SK-N-SH treated with all-trans-retinoic acid at 6 μM for 48 hours (cell line): ENCODE results near the gene CDC42EP2.
A peak's percentile ranks its signal among the peaks of the same experiment; 100 is the strongest.

Experiments
- ATAC-seq: fragments of 200-7000 bp; cut with Tn5 transposase; 3 replicates; pipeline ENCODE4 v1.9.1; 2020; ENCODE audit warnings: mild to moderate bottlenecking, moderate library complexity
- ARNTL ChIP-seq: fragments of 450-650 bp; formaldehyde crosslinking; IDR thresholded peaks from 2 replicates; pipeline ENCODE4 v1.5.0; 2020; ENCODE audit warnings: low read depth, mild to moderate bottlenecking, moderate library complexity, borderline replicate concordance
- BACH2 ChIP-seq: fragments of 250-450 bp; sonication (Bioruptor Pico); IDR thresholded peaks from 2 replicates; pipeline ENCODE4 v1.9.0; 2021; ENCODE audit warnings: mild to moderate bottlenecking, borderline replicate concordance
- CREB5 ChIP-seq: fragments of 250-450 bp; sonication (Bioruptor Pico); IDR thresholded peaks from 2 replicates; pipeline ENCODE4 v1.5.1; 2020; ENCODE audit warnings: low read depth, mild to moderate bottlenecking, moderate library complexity
- CSDC2 ChIP-seq: fragments of 250-450 bp; sonication (Bioruptor Pico); IDR thresholded peaks from 2 replicates; pipeline ENCODE4 v1.5.0; 2020; ENCODE audit warnings: mild to moderate bottlenecking, moderate library complexity
- CSRNP3 ChIP-seq: fragments of 250-450 bp; sonication (Bioruptor Pico); IDR thresholded peaks from 2 replicates; pipeline ENCODE4 v1.5.1; 2021; ENCODE audit warnings: mild to moderate bottlenecking, moderate library complexity
- ESRRG ChIP-seq: fragments of 250-450 bp; sonication (Bioruptor Pico); IDR thresholded peaks from 2 replicates; pipeline ENCODE4 v1.6.1; 2021; ENCODE audit warnings: mild to moderate bottlenecking
- GLIS3 ChIP-seq: fragments of 250-450 bp; sonication (Bioruptor Pico); IDR thresholded peaks from 2 replicates; pipeline ENCODE4 v1.5.0; 2020; ENCODE audit warnings: mild to moderate bottlenecking, moderate library complexity
- ISL1 ChIP-seq: fragments of 250-450 bp; sonication (Bioruptor Pico); IDR thresholded peaks from 2 replicates; pipeline ENCODE4 v2.1.2; 2022; ENCODE audit warnings: mild to moderate bottlenecking, moderate library complexity
- OSR1 ChIP-seq: fragments of 250-450 bp; sonication (Bioruptor Pico); IDR thresholded peaks from 2 replicates; pipeline ENCODE4 v1.8.0; 2022; ENCODE audit warnings: moderate library complexity, mild to moderate bottlenecking, inconsistent platforms
- PATZ1 ChIP-seq: fragments of 250-450 bp; sonication (Bioruptor Pico); IDR thresholded peaks from 2 replicates; pipeline ENCODE4 v1.8.0; 2020; ENCODE audit warnings: mild to moderate bottlenecking, moderate library complexity, borderline replicate concordance
- POU6F1 ChIP-seq: fragments of 250-450 bp; sonication (Bioruptor Pico); IDR thresholded peaks from 2 replicates; pipeline ENCODE4 v1.8.0; 2021; ENCODE audit warnings: low read depth, mild to moderate bottlenecking, moderate library complexity, borderline replicate concordance
- PPARA ChIP-seq: fragments of 250-450 bp; sonication (Bioruptor Pico); IDR thresholded peaks from 2 replicates; pipeline ENCODE4 v1.5.0; 2020; ENCODE audit warnings: mild to moderate bottlenecking, borderline replicate concordance
- RARB ChIP-seq: fragments of 250-450 bp; sonication (Bioruptor Pico); IDR thresholded peaks from 2 replicates; pipeline ENCODE4 v1.8.0; 2021; ENCODE audit warnings: mild to moderate bottlenecking, moderate library complexity
- SNAI2 ChIP-seq: fragments of 250-450 bp; sonication (Bioruptor Pico); IDR thresholded peaks from 2 replicates; pipeline ENCODE4 v1.5.0; 2020; ENCODE audit warnings: mild to moderate bottlenecking, moderate library complexity
- TCF4 ChIP-seq: fragments of 250-450 bp; sonication (Bioruptor Pico); IDR thresholded peaks from 2 replicates; pipeline ENCODE4 v1.8.0; 2021; ENCODE audit warnings: mild to moderate bottlenecking, moderate library complexity, borderline replicate concordance
- TSHZ2 ChIP-seq: fragments of 250-450 bp; sonication (Bioruptor Pico); IDR thresholded peaks from 2 replicates; pipeline ENCODE4 v1.5.0; 2020; ENCODE audit warnings: mild to moderate bottlenecking, moderate library complexity
- ZC3H10 ChIP-seq: fragments of 250-450 bp; sonication (Bioruptor Pico); IDR thresholded peaks from 2 replicates; pipeline ENCODE4 v1.5.1; 2021; ENCODE audit warnings: mild to moderate bottlenecking, moderate library complexity
- ZFP30 ChIP-seq: fragments of 450-650 bp; formaldehyde crosslinking; IDR thresholded peaks from 2 replicates; pipeline ENCODE4 v1.5.0; 2022; ENCODE audit warnings: mild to moderate bottlenecking, moderate library complexity
- ZNF565 ChIP-seq: fragments of 450-650 bp; formaldehyde crosslinking; conservative IDR thresholded peaks from 2 replicates; pipeline ENCODE4 v1.5.0; 2020; ENCODE audit warnings: low read depth, mild to moderate bottlenecking, moderate library complexity
- ZNF70 ChIP-seq: fragments of 450-650 bp; formaldehyde crosslinking; IDR thresholded peaks from 2 replicates; pipeline ENCODE4 v1.5.0; 2020; ENCODE audit warnings: mild to moderate bottlenecking, moderate library complexity
- ZNF8 ChIP-seq: fragments of 450-650 bp; formaldehyde crosslinking; IDR thresholded peaks from 2 replicates; pipeline ENCODE4 v1.5.0; 2020; ENCODE audit warnings: mild to moderate bottlenecking, moderate library complexity

The CDC42EP2 gene

GRCh38 chr11:65314501-65315203 is at the start of gene CDC42EP2:
CDC42EP2 (plus strand) TSS chr11:65314866; CDS start chr11:65320899, 6,033 bp downstream.
- peak; percentile 91 for ATAC-seq
- no peak for TF ChIP-seq ZNF565 (CRISPR knock-in tag)
- TF ChIP-seq ARNTL = no peak
- no peak for TF ChIP-seq ZC3H10 (CRISPR knock-in tag)
- TF ChIP-seq CSRNP3 (CRISPR knock-in tag) = no peak

- ATAC-seq = no peak
- no peak for TF ChIP-seq CSDC2
- TF ChIP-seq CSRNP3 (CRISPR knock-in tag) = no peak
- no peak for TF ChIP-seq ZC3H10 (CRISPR knock-in tag)
- TF ChIP-seq POU6F1 (CRISPR knock-in tag) = no peak
- TF ChIP-seq CREB5 (CRISPR knock-in tag) = no peak
- TF ChIP-seq OSR1 = no peak
- TF ChIP-seq ZNF565 (CRISPR knock-in tag) = no peak
- TF ChIP-seq ARNTL = no peak
- TF ChIP-seq PATZ1 = no peak
- no peak for TF ChIP-seq ISL1 (CRISPR knock-in tag)
- no peak for TF ChIP-seq ESRRG (CRISPR knock-in tag)
- no peak for TF ChIP-seq ZFP30 (CRISPR knock-in tag)
- TF ChIP-seq BACH2 (CRISPR knock-in tag) = no peak
- TF ChIP-seq GLIS3 (CRISPR knock-in tag) = no peak
- no peak for TF ChIP-seq ZNF8 (CRISPR knock-in tag)
- TF ChIP-seq SNAI2 (CRISPR knock-in tag) = no peak
- no peak for TF ChIP-seq ZNF70
- TF ChIP-seq PPARA (CRISPR knock-in tag) = no peak
Observed at GRCh38 chr11:65266210-65266609, 48.5 kb upstream of the CDC42EP2 start.

GRCh38 chr11:65274735-65275682 is 39.7 kb upstream of the CDC42EP2 start:
- TF ChIP-seq ZFP30 (CRISPR knock-in tag) (no peak), ISL1 (CRISPR knock-in tag) (peak; percentile 58)
- peak; percentile 84 for ATAC-seq

GRCh38 chr11:65275906-65276305 is 38.8 kb upstream of the CDC42EP2 start:
- ATAC-seq = no peak
- TF ChIP-seq ZNF565 (CRISPR knock-in tag) (no peak), PATZ1 (no peak), ZNF70 (no peak), TCF4 (CRISPR knock-in tag) (no peak), TSHZ2 (CRISPR knock-in tag) (no peak), RARB (no peak)
